HUES48 (cell line): ENCODE results near the gene ACVR2B.

Experiments
- H3K27ac ChIP-seq: one replicate; pipeline ENCODE4 v1.7.0; 2013; ENCODE audit warnings: low read depth, low read length, inconsistent platforms
- H3K27me3 ChIP-seq: 2 replicates; pipeline ENCODE4 v1.6.1; 2013; ENCODE audit warnings: mild to moderate bottlenecking, low read length; ENCODE audit not compliant: control insufficient read depth, insufficient read depth
- H3K36me3 ChIP-seq: 2 replicates; pipeline ENCODE4 v1.6.1; 2013; ENCODE audit warnings: low read length; ENCODE audit not compliant: control insufficient read depth, insufficient read depth
- H3K4me1 ChIP-seq: 2 replicates; pipeline ENCODE4 v1.6.1; 2013; ENCODE audit warnings: mild to moderate bottlenecking, low read length; ENCODE audit not compliant: control insufficient read depth, insufficient read depth
- H3K4me3 ChIP-seq: 2 replicates; pipeline ENCODE4 v1.5.1; 2013; ENCODE audit warnings: mild to moderate bottlenecking, low read depth, low read length
- H3K9ac ChIP-seq: 2 replicates; pipeline ENCODE4 v1.6.1; 2013; ENCODE audit warnings: mild to moderate bottlenecking, low read depth, low read length, moderate library complexity
- H3K9me3 ChIP-seq: 2 replicates; pipeline ENCODE4 v1.6.1; 2013; ENCODE audit warnings: low read length; ENCODE audit not compliant: control insufficient read depth, insufficient read depth

The ACVR2B gene

DNA sequence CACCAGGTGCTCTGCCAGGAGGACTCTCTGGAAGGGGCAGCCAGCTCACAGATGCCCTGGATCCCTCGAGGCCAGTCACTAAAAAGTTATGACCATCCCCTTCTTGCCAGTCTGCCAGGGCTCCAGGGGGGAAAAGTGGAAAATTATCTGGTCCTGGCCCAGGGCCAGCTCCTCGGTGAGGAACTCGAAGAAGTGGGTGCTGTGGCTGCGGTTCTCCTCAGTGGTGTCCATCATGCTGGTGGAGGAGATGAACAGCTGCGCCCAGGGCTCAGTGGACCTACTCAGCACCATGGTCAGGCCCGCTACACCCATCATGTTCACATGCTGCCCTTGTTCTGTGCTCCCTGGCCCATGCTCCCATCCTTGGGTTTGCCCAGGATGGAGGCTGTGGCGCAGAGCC lies 61.7 kb downstream of the ACVR2B start:
- Histone ChIP-seq H3K27me3 (no peaks in the 10 kb centered on the region), H3K9me3 (no peaks in the 10 kb centered on the region), H3K4me1 (peaks cover 16% of the 10 kb centered on the region), H3K36me3 (peaks cover 47% of the 10 kb centered on the region), H3K4me3 (no peak overlapping the region), H3K9ac (no peak overlapping the region), H3K27ac (no peak overlapping the region)

DNA sequence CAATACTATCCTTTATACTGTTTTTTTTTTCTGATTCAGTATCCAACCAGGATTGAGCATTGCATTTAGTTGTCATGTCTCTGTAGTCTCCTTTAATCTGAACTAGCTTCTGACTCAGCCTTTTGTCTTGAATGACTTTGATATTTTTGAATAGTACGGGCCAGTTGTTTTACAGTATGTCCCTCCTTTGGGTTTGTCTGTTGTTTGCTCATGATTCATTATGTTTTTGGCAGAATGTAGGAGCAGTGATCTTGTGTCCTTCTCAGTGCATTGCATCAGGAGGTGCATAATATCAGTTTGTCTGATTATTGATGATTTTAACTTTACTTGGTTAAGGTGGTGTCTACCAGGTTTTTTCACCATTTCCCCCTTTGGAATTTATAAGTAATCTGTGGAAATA lies 63.0 kb downstream of the ACVR2B start:
- Histone ChIP-seq H3K27ac (no peak overlapping the region), H3K27me3 (no peaks in the 10 kb centered on the region), H3K9ac (no peak overlapping the region), H3K4me1 (peaks cover 28% of the 10 kb centered on the region), H3K36me3 (peaks cover 37% of the 10 kb centered on the region), H3K4me3 (no peak overlapping the region), H3K9me3 (no peaks in the 10 kb centered on the region)

DNA sequence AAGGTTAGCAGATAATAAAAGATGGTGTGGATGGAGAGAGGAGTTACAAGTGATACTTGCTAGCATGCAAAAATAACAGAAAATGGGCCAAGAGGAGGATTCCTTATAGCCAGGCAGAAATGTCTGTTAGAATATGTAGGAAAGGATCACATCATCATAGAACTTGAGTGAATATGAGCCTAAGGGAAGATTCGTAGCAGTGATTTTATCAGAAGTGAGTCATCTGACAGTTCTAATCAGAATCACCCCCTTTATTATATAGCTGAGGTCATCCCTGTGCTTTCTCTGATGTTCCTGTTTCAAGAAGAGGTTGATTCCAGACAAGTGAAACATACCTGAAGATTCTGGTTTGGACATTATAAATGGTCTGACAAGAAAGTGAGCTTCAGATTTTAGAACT lies 65.3 kb downstream of the ACVR2B start:
- H3K4me3 ChIP-seq: no peak overlapping the region
- H3K4me1 ChIP-seq: peaks cover 28% of the 10 kb centered on the region
- H3K27me3 ChIP-seq: no peaks in the 10 kb centered on the region
- H3K9ac ChIP-seq: no peak overlapping the region
- H3K36me3 ChIP-seq: peaks cover 26% of the 10 kb centered on the region
- H3K9me3 ChIP-seq: no peaks in the 10 kb centered on the region
- peak overlapping the region; percentile 65 for H3K27ac ChIP-seq

DNA sequence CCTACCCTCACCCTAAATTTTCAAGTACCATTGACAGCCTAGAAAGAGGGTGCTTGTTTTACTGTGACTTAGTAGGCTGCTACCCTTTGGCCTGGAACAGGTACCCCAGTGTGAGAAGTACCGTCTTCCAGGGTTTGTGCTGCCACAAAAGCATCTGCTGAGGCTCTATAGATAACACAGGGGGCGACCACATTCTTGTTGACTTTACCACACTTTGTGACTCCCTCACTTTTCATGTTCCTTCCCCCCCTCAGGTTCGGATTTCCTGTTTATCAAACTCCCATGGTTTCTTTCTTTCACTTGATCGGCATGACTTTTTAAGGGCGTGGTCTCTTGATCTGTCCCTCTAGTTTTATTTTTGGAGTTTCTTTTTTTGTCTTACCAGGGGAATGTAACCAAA lies 66.0 kb downstream of the ACVR2B start:
- Histone ChIP-seq H3K36me3 (peaks cover 27% of the 10 kb centered on the region), H3K27ac (peak overlapping the region; percentile 79), H3K27me3 (no peaks in the 10 kb centered on the region), H3K4me1 (peaks cover 28% of the 10 kb centered on the region), H3K9me3 (no peaks in the 10 kb centered on the region), H3K9ac (no peak overlapping the region), H3K4me3 (no peak overlapping the region)

DNA sequence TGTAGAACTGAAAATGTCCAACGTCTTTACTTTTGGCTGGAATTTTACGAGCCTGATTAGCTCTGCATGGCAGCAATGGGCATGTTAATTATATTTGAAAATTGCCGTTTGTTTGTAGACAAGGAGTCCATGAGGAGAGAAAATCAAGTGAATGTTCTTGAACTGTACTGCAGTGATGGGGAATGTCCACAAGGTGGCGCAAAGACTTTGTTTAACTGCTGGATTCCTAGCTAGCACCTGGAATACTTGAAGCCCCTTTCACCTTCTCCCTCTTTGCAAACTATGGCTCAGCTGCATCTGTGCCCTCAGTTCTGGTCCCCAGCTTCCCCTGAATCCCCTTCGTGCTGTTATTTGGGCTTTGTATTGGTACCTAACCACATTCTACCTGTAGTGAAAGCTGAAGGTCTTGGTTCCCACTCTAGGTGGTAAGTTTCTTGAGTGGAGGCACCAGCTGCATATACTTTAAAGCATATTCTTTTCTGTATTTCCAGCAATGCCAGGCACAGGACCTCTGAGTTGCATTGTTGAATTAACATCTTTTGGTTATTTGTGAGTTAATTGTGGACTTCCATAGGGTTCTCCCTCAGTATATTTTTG lies 67.8 kb downstream of the ACVR2B start:
- H3K4me3 ChIP-seq: no peak overlapping the region
- H3K4me1 ChIP-seq: peaks cover 28% of the 10 kb centered on the region
- no peak overlapping the region for H3K9ac ChIP-seq
- H3K27ac ChIP-seq: peak overlapping the region; percentile 23
- H3K27me3 ChIP-seq: no peaks in the 10 kb centered on the region
- H3K9me3 ChIP-seq: no peaks in the 10 kb centered on the region
- H3K36me3 ChIP-seq: peaks cover 33% of the 10 kb centered on the region

DNA sequence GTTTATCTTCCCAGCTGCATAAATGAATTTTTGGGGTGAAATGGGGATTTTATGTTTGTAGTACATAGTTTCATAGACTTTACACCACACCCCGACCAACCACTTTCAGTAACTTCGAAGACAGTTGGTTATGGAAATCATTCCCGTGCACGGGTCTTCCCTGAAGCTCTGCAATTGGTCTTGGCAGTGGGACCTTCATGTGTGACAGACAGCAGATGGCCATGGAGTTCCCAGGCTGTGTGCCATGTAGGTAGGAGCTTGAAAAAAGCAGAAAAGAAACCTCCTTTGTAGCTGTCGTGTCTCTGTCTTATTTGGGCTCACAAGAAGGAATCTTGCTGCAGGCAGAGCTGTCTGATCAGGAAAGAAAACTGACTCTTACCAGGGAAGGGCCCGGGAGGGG lies 68.3 kb downstream of the ACVR2B start:
- H3K27me3 ChIP-seq: no peaks in the 10 kb centered on the region

DNA sequence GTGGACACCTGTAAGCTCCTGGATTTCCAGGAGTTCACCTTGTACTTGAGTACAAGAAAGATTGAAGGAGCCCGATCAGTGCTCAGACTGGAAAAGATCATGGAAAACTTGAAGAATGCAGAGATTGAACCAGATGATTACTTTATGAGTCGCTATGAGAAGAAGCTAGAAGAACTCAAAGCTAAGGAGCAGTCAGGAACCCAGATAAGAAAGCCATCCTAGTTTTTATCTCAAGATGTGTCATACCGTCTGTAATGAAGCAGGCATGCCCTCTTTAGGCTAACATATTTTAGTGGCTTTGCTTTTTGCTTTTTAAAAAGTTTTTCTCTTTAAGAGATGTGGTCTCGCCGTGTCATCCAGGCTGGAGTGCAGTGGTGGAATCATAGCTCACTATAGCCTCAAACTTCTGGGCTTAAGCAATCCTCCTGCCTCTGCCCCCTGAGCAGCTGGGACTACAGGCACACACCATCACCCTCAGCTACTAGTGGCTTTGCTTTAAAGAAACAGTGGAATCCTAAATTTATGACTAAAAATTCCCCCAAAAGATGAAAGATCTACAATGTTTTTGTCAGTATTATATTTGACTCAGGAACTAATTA lies 70.5 kb downstream of the ACVR2B start:
- no peaks in the 10 kb centered on the region for H3K9me3 ChIP-seq
- peaks cover 23% of the 10 kb centered on the region for H3K4me1 ChIP-seq
- H3K27me3 ChIP-seq: no peaks in the 10 kb centered on the region
- no peak overlapping the region for H3K4me3 ChIP-seq
- no peak overlapping the region for H3K27ac ChIP-seq
- H3K36me3 ChIP-seq: peaks cover 33% of the 10 kb centered on the region
- no peak overlapping the region for H3K9ac ChIP-seq

More for the DNA sequence above, 68.3 kb downstream of the ACVR2B start:
- Histone ChIP-seq H3K9me3 (no peaks in the 10 kb centered on the region), H3K36me3 (peaks cover 33% of the 10 kb centered on the region), H3K9ac (no peak overlapping the region), H3K4me3 (no peak overlapping the region), H3K27ac (no peak overlapping the region), H3K4me1 (peaks cover 28% of the 10 kb centered on the region)

DNA sequence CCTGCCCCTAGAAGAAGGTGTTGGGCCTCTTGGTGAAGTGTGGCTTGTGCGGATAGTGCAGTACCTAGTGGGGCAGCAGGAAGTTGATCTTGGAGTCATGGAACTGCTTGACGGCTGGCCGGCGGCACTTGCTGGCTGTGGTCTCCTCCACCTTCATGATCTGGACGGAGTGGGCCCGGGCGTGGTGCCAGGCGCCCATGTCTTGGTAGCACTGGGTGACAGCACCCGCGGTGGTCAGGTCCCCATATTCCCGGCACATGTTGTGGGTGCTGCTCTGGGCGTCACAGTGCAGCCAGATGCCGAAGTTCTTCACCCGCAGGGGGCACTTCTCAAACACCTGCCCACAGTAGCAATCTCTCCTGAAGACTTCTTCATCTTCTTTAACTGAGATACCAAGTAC lies 73.1 kb downstream of the ACVR2B start:
- peaks cover 32% of the 10 kb centered on the region for H3K36me3 ChIP-seq
- no peak overlapping the region for H3K4me3 ChIP-seq
- H3K4me1 ChIP-seq: no peaks in the 10 kb centered on the region
- no peak overlapping the region for H3K27ac ChIP-seq
- H3K27me3 ChIP-seq: no peaks in the 10 kb centered on the region
- H3K9ac ChIP-seq: no peak overlapping the region
- H3K9me3 ChIP-seq: no peaks in the 10 kb centered on the region

DNA sequence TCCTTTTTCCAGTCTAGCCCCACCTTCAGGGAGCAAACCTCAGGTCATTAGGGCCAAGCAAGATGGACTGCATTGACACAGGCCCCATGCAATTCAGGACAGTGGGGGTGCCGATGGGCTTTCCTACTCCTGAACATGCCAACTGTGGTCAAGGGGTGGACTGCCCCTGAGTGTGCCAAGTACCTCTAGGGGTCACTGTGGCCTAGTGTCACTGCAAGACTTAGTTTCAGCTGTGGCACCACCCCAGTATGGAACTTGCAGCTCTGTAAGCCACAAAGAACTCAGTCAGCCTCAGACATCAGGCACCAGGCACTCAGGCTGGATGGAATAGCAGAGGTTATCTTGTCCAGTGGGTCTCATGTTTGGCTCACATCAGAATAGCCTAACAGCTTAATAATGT lies 74.8 kb downstream of the ACVR2B start:
- Histone ChIP-seq H3K27ac (no peak overlapping the region), H3K4me3 (no peak overlapping the region), H3K36me3 (peaks cover 28% of the 10 kb centered on the region), H3K27me3 (no peaks in the 10 kb centered on the region), H3K9ac (no peak overlapping the region), H3K4me1 (peaks cover 9% of the 10 kb centered on the region; the same call in 1 of the 2 replicates), H3K9me3 (no peaks in the 10 kb centered on the region)

DNA sequence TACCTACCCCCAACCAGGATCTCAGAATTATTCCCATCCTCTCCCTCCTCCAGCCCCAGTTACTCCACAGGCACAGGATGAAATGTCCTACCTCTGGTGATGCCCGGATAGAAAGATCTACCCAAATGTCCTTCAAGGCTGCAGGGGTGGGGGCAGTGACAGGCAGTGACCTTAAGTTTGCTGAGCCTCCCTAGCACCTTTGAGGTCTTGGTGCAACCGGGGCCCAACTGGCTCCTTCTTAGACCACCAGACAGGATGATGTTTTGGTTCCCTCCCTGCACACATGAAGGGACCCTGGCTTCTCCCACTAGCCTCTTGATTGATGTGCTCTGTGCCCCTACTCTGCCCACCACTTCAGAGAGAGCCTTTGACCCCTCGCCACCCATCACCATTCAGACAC lies 78.8 kb downstream of the ACVR2B start:
- Histone ChIP-seq H3K4me1 (peaks cover 22% of the 10 kb centered on the region), H3K9me3 (peaks cover 5% of the 10 kb centered on the region; the same call in 1 of the 2 replicates), H3K27me3 (no peaks in the 10 kb centered on the region), H3K4me3 (no peak overlapping the region), H3K36me3 (no peaks in the 10 kb centered on the region), H3K9ac (no peak overlapping the region), H3K27ac (no peak overlapping the region)

DNA sequence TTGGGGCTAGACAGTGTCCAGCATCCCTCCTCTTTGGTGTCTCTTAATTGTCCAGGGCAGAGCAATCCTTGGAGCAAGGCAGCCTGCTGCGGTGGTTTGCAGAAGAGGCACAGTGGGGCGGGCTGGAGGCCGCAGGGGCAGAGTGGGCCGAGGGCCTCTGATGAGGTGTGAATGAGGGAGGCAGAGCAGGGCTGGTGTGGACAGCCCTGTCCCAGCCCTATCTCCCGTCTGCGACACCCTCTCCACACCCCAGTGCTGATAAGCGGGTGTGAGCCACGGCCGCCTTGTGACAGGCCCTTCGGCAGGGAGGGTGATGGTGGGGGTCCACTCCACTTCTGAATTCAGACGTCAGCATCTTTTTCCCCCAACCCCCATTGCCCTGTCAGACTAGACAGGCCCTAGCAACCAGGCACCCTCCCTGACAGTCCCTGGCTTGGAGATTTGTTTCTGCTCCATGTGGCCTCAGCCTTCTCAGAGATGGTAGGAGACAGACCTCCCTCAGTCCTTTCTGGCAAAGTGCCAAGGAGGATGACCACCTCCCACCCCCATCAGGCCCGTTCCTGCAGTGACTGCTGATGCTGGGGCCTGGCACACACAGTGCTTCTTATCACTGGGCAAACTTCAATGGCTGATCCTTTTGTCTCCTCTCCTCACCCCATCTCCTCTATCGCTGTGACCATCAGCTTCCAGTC lies 79.7 kb downstream of the ACVR2B start:
- Histone ChIP-seq H3K36me3 (no peaks in the 10 kb centered on the region), H3K4me3 (no peak overlapping the region), H3K9me3 (peaks cover 5% of the 10 kb centered on the region; the same call in 1 of the 2 replicates), H3K4me1 (peaks cover 22% of the 10 kb centered on the region), H3K27ac (no peak overlapping the region), H3K27me3 (no peaks in the 10 kb centered on the region), H3K9ac (no peak overlapping the region)
